Measurements from ENCODE around the gene PAK1. TPM values are rescaled to one million over a fixed set of nuclear protein-coding genes. Genes with fewer than 3 reads are reported as not detected.

The PAK1 gene
- total and polyA plus RNA-seq, 2 donors (not counting 3 experiments of a cell fraction or from before 2014, with no cell fraction given) = 5.6 to 12.9 TPM

GRCh38 chr11:77518471-77518870, 44.6 kb upstream of the PAK1 start:
- no peak overlapping the region for H2AFZ ChIP-seq (ENCODE audit: low read depth, low read length)
- peaks cover 8% of the 10 kb centered on the region for H3K4me1 ChIP-seq (ENCODE audit: control insufficient read depth, extremely low read depth, insufficient read depth, low read length)
- no peak for FAIRE-seq
- H3K36me3 ChIP-seq (ENCODE audit: control insufficient read depth in 2 of 2, extremely low read depth in 1 of 2, insufficient read depth in 2 of 2, low read length in 2 of 2) = no peaks in the 10 kb centered on the region
- H3K9ac ChIP-seq (replicated peaks; ENCODE audit: extremely low read depth, insufficient read depth, low read length) = no peak overlapping the region
- no peaks in the 10 kb centered on the region for H3K9me3 ChIP-seq (replicated peaks; ENCODE audit: control insufficient read depth, insufficient read depth, low read length)
- H3K4me3 ChIP-seq (replicated peaks in 1 of 3; ENCODE audit: insufficient read depth in 1 of 3, low read depth in 1 of 3, low read length in 3 of 3) = no peak overlapping the region
- ChIA-PET CTCF (no interaction called here), POLR2A (no interaction called here)
- dilution Hi-C loops (cut with MboI; ENCODE audit: extremely low pct_ligation_motif_present, low sequenced_read_pairs) = no loop called here
- no TSS peak for BruUV-seq (replicated peaks)
- TF ChIP-seq EZH2 (IDR thresholded peaks at IDR 0.05; ENCODE audit: borderline replicate concordance, low read depth, low read length, severe bottlenecking) = no peak
- TF ChIP-seq FOS (IDR thresholded peaks at IDR 0.05; ENCODE audit: borderline replicate concordance, insufficient read depth, low read length) = no peak
- TF ChIP-seq POLR2A (IDR thresholded peaks at IDR 0.05; ENCODE audit: low read depth, low read length) = no peak
- TF ChIP-seq, protein P1, sequence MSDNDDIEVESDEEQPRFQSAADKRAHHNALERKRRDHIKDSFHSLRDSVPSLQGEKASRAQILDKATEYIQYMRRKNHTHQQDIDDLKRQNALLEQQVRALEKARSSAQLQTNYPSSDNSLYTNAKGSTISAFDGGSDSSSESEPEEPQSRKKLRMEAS (IDR thresholded peaks at IDR 0.05; ENCODE audit: insufficient read depth, insufficient read length) = no peak
- no peak for TF ChIP-seq JUN (IDR thresholded peaks at IDR 0.05; ENCODE audit: borderline replicate concordance, insufficient read depth, insufficient read length, low read depth)
- TF ChIP-seq GATA2 (IDR thresholded peaks at IDR 0.05; ENCODE audit: insufficient read depth, insufficient read length, low read depth, low read length) = no peak
- TF ChIP-seq, protein P2, sequence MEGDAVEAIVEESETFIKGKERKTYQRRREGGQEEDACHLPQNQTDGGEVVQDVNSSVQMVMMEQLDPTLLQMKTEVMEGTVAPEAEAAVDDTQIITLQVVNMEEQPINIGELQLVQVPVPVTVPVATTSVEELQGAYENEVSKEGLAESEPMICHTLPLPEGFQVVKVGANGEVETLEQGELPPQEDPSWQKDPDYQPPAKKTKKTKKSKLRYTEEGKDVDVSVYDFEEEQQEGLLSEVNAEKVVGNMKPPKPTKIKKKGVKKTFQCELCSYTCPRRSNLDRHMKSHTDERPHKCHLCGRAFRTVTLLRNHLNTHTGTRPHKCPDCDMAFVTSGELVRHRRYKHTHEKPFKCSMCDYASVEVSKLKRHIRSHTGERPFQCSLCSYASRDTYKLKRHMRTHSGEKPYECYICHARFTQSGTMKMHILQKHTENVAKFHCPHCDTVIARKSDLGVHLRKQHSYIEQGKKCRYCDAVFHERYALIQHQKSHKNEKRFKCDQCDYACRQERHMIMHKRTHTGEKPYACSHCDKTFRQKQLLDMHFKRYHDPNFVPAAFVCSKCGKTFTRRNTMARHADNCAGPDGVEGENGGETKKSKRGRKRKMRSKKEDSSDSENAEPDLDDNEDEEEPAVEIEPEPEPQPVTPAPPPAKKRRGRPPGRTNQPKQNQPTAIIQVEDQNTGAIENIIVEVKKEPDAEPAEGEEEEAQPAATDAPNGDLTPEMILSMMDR (IDR thresholded peaks at IDR 0.05; ENCODE audit: extremely low read depth in 1 of 2, insufficient read depth in 1 of 2, low read depth in 1 of 2, low read length in 2 of 2) = no peak
- no peak for TF ChIP-seq POLR2AphosphoS5 (IDR thresholded peaks at IDR 0.05; ENCODE audit: insufficient read depth, low read depth, low read length)
- TF ChIP-seq MYC (IDR thresholded peaks at IDR 0.05; ENCODE audit: low read depth, low read length) = no peak
- no peaks in the 10 kb centered on the region for H3K27me3 ChIP-seq (ENCODE audit: control insufficient read depth in 2 of 2, insufficient read depth in 2 of 2, low read length in 2 of 2)
- no peak overlapping the region for H3K27ac ChIP-seq (ENCODE audit: insufficient read depth, low read depth, low read length)
- no peak for DNase-seq (ENCODE audit: low read depth, low spot score)
- H3K4me2 ChIP-seq (ENCODE audit: insufficient read depth, low read length) = no peak overlapping the region
- H4K20me1 ChIP-seq (replicated peaks; ENCODE audit: control insufficient read depth, extremely low read depth, insufficient read depth, low read length) = no peaks in the 10 kb centered on the region
- no peaks in the 10 kb centered on the region for H3K9me1 ChIP-seq (replicated peaks; ENCODE audit: control insufficient read depth, extremely low read depth, insufficient read depth, low read length)
- no peaks in the 10 kb centered on the region for H3K79me2 ChIP-seq (ENCODE audit: control insufficient read depth, insufficient read depth, low read length)
- intact Hi-C loops (cut with micrococcal nuclease) = no loop called here

Measured in endothelial cell of umbilical vein (primary cell).